Measurements from ENCODE around the gene PLCH1.

PLCH1 gene

DNA sequence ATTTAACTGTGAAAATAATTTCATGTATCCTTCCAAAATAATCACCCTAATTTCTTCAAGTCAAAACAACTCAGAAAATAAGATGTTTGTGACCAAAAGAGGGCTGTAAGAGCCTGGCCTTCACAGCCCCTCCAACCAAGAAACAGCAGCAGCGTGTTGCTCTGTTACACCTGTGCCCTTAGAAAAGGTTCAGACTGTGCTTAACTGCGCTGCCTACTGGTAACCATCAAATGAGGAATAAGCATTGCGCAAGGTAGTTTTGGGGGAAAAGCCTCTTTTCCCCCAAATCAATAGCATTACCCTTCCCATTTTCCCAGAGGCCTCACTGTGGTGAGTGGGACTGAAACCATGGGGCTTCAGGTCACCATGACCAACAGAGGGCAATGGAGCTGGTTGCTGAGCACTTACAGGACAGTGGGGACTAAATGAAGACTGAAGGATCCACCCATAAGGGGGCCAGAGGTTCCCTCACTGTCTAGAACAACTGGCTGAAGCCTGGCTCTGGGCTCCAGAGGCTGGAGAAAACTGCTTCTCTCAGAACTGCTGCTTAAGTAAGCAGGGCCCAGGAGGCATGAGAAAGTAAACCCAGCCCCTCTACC is 110.7 kb downstream of the PLCH1 start:
- H3K27me3 ChIP-seq (ENCODE audit: insufficient read depth, poor library complexity, severe bottlenecking): no peaks in the 10 kb centered on the region
- H3K4me3 ChIP-seq (replicated peaks; ENCODE audit: insufficient read depth, low read length): no peak overlapping the region
- no peak for DNase-seq (ENCODE audit: low read depth in 1 of 2, low spot score in 1 of 2)
- no peak overlapping the region for H3K27ac ChIP-seq (replicated peaks)
- TF ChIP-seq, protein P1, sequence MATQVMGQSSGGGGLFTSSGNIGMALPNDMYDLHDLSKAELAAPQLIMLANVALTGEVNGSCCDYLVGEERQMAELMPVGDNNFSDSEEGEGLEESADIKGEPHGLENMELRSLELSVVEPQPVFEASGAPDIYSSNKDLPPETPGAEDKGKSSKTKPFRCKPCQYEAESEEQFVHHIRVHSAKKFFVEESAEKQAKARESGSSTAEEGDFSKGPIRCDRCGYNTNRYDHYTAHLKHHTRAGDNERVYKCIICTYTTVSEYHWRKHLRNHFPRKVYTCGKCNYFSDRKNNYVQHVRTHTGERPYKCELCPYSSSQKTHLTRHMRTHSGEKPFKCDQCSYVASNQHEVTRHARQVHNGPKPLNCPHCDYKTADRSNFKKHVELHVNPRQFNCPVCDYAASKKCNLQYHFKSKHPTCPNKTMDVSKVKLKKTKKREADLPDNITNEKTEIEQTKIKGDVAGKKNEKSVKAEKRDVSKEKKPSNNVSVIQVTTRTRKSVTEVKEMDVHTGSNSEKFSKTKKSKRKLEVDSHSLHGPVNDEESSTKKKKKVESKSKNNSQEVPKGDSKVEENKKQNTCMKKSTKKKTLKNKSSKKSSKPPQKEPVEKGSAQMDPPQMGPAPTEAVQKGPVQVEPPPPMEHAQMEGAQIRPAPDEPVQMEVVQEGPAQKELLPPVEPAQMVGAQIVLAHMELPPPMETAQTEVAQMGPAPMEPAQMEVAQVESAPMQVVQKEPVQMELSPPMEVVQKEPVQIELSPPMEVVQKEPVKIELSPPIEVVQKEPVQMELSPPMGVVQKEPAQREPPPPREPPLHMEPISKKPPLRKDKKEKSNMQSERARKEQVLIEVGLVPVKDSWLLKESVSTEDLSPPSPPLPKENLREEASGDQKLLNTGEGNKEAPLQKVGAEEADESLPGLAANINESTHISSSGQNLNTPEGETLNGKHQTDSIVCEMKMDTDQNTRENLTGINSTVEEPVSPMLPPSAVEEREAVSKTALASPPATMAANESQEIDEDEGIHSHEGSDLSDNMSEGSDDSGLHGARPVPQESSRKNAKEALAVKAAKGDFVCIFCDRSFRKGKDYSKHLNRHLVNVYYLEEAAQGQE (IDR thresholded peaks at IDR 0.05; ENCODE audit: insufficient replicate concordance, low read depth): no peak
- TF ChIP-seq GABPA (IDR thresholded peaks at IDR 0.05; ENCODE audit: low read depth) (no peak), POLR2AphosphoS5 (IDR thresholded peaks at IDR 0.05; ENCODE audit: low read depth) (no peak), SPI1 (IDR thresholded peaks at IDR 0.05; ENCODE audit: borderline replicate concordance, low read depth) (no peak)
- TF ChIP-seq, protein P2, sequence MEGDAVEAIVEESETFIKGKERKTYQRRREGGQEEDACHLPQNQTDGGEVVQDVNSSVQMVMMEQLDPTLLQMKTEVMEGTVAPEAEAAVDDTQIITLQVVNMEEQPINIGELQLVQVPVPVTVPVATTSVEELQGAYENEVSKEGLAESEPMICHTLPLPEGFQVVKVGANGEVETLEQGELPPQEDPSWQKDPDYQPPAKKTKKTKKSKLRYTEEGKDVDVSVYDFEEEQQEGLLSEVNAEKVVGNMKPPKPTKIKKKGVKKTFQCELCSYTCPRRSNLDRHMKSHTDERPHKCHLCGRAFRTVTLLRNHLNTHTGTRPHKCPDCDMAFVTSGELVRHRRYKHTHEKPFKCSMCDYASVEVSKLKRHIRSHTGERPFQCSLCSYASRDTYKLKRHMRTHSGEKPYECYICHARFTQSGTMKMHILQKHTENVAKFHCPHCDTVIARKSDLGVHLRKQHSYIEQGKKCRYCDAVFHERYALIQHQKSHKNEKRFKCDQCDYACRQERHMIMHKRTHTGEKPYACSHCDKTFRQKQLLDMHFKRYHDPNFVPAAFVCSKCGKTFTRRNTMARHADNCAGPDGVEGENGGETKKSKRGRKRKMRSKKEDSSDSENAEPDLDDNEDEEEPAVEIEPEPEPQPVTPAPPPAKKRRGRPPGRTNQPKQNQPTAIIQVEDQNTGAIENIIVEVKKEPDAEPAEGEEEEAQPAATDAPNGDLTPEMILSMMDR (IDR thresholded peaks at IDR 0.05; ENCODE audit: insufficient read depth, low read length): no peak

DNA sequence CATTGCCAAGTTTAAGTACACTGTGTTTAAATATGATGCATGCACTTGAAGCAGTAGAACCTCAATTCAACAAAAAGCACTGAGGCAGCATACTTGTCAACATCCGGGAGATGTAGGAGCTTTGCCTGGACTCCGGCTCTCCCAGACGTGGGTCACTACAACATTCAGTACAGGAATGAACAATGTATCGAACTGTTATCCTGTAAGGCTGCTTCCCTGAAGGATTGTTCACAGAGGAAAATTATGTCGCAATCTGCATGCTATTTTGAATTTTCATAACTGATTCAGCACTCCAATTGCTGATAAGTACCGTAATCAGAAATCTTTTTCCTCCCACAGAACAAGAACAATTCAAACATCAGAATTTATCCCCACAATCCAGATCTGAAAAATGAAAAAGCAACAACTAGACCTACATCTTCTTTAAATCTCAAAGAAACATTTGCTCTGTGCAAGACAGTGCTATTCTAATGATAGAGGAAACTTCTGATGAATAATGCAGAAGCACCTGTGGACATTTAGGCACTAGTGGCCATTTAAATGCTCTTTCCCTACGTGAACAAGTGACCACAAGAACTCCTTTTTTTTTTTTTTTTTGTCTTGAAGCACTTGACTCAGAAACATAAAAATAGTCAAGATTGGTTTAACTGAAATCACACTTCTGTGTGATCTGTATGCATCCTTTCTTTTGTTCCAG is 113.4 kb downstream of the PLCH1 start:
- DNase-seq (ENCODE audit: low read depth in 1 of 2, low spot score in 1 of 2): no peak
- H3K27ac ChIP-seq (replicated peaks): no peak overlapping the region
- TF ChIP-seq POLR2AphosphoS5 (IDR thresholded peaks at IDR 0.05; ENCODE audit: low read depth): no peak
- TF ChIP-seq, protein P2 (IDR thresholded peaks at IDR 0.05; ENCODE audit: insufficient read depth, low read length): no peak
- TF ChIP-seq, protein P1 (IDR thresholded peaks at IDR 0.05; ENCODE audit: insufficient replicate concordance, low read depth): no peak
- no peak overlapping the region for H3K4me3 ChIP-seq (replicated peaks; ENCODE audit: insufficient read depth, low read length)
- H3K27me3 ChIP-seq (ENCODE audit: insufficient read depth, poor library complexity, severe bottlenecking): no peaks in the 10 kb centered on the region

DNA sequence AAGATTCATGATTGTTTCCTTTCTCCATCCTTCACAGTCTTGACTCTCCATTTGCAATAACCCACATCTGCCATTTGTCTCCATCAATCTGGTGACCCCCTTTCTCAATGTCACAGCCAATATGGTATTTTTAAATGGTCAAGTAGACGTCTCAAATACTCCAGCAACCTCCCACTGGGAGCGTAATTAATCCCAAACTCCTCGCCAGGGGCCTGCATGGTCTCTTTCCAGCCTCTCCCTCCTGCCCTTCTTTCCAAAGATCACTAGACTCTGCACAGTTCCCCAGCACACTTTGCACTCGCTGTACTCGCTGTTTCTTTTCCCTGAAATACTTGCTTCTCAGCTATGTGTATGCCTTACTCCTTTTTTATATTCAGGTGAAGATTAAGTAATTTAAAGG is 115.3 kb downstream of the PLCH1 start:
- Histone ChIP-seq H3K27me3 (ENCODE audit: insufficient read depth, poor library complexity, severe bottlenecking) (no peaks in the 10 kb centered on the region), H3K27ac (replicated peaks) (no peak overlapping the region), H3K4me3 (replicated peaks; ENCODE audit: insufficient read depth, low read length) (no peak overlapping the region)
- TF ChIP-seq, protein P1 (IDR thresholded peaks at IDR 0.05; ENCODE audit: insufficient replicate concordance, low read depth): no peak
- TF ChIP-seq, protein P2 (IDR thresholded peaks at IDR 0.05; ENCODE audit: insufficient read depth, low read length): no peak
- no peak for TF ChIP-seq GABPA (IDR thresholded peaks at IDR 0.05; ENCODE audit: low read depth)
- no peak for DNase-seq (ENCODE audit: low read depth in 1 of 2, low spot score in 1 of 2)

All from HL-60 (cell line).